OCI-LY7 (cell line): ENCODE data around the gene HLA-B. TPM values are rescaled to one million over a fixed set of nuclear protein-coding genes. Genes with fewer than 3 reads are reported as not detected.
"Not testable (repeated sequence)": the region's sequence is repeated elsewhere in the genome, so short reads cannot be mapped to it uniquely, and the experiment has no call there.

ENCODE experiments used
- BruUV-seq: library from RNA; stranded (reverse); fragments of 400-500 nt; replicated peaks from 2 replicates; lab custom pipeline; 2021; lab: Mats Ljungman, UMichigan
- CTCF ChIA-PET: fragments of 300-600 bp; sonication (Branson Sonifier 250); formaldehyde crosslinking; loops from one replicate; lab custom pipeline; 2022; ENCODE audit warnings: antibody characterized with exemption; ENCODE audit not compliant: unreplicated experiment; lab: Charles Lee
- POLR2A ChIA-PET: fragments of 300-600 bp; sonication (Branson Sonifier 250); formaldehyde crosslinking; loops from one replicate; lab custom pipeline; 2022; ENCODE audit warnings: antibody characterized with exemption; lab: Charles Lee
- DNase-seq: peaks from one replicate; pipeline ENCODE4 v3.0.0-alpha.2; 2015; ENCODE audit warnings: low spot score
- H2AFZ ChIP-seq: fragments of 200-600 bp; sonication (generic), shearing (Covaris generic); 2 replicates; pipeline ENCODE4 v1.6.1; 2014; ENCODE audit warnings: mild to moderate bottlenecking, antibody characterized with exemption, low read length, moderate library complexity
- H3K27ac ChIP-seq: fragments of 200-600 bp; sonication (generic); 2 replicates; pipeline ENCODE4 v1.5.1; 2014; ENCODE audit warnings: mixed run types, low read depth, mild to moderate bottlenecking, moderate library complexity, low read length, inconsistent platforms; ENCODE audit not compliant: poor library complexity, severe bottlenecking
- H3K36me3 ChIP-seq: fragments of 200-600 bp; sonication (generic); 2 replicates; pipeline ENCODE4 v1.6.1; 2014; ENCODE audit warnings: mild to moderate bottlenecking, antibody characterized with exemption, low read length, moderate library complexity, mixed read lengths; ENCODE audit not compliant: insufficient read depth
- H3K4me1 ChIP-seq: fragments of 200-600 bp; sonication (generic); 2 replicates; pipeline ENCODE4 v1.5.1; 2014; ENCODE audit warnings: mild to moderate bottlenecking, low read length; ENCODE audit not compliant: insufficient read depth, poor library complexity, severe bottlenecking
- H3K4me2 ChIP-seq: fragments of 200-600 bp; sonication (generic); 2 replicates; pipeline ENCODE4 v1.6.1; 2014; ENCODE audit warnings: mild to moderate bottlenecking, low read length
- H3K4me3 ChIP-seq: fragments of 200-600 bp; sonication (generic); 2 replicates; pipeline ENCODE4 v1.5.1; 2014; ENCODE audit warnings: mild to moderate bottlenecking, low read depth, low read length; ENCODE audit not compliant: poor library complexity, severe bottlenecking
- H3K79me2 ChIP-seq: fragments of 200-600 bp; sonication (generic); 2 replicates; pipeline ENCODE4 v1.6.1; 2016; ENCODE audit warnings: low read depth, mild to moderate bottlenecking, low read length, moderate library complexity, mixed read lengths; ENCODE audit not compliant: insufficient read depth
- H3K9me2 ChIP-seq: fragments of 200-600 bp; sonication (generic); 2 replicates; pipeline ENCODE4 v1.6.1; 2016; ENCODE audit warnings: mild to moderate bottlenecking, low read length, mixed read lengths; ENCODE audit not compliant: insufficient read depth
- H3K9me3 ChIP-seq: fragments of 200-600 bp; sonication (generic); 2 replicates; pipeline ENCODE4 v1.6.1; 2014; ENCODE audit warnings: mild to moderate bottlenecking, mixed run types, low read length, mixed read lengths
- H4K20me1 ChIP-seq: fragments of 200-600 bp; sonication (generic); 2 replicates; pipeline ENCODE4 v1.6.1; 2014; ENCODE audit warnings: mild to moderate bottlenecking, antibody characterized with exemption, low read length, moderate library complexity, mixed read lengths; ENCODE audit not compliant: insufficient read depth
- CTCF ChIP-seq: fragments of 200-600 bp; sonication (generic); conservative IDR thresholded peaks from 2 replicates; pipeline ENCODE4 v1.5.1; 2014; ENCODE audit warnings: mild to moderate bottlenecking, antibody characterized with exemption, low read length, moderate library complexity, mixed read lengths
- EZH2phosphoT487 ChIP-seq: fragments of 200-600 bp; sonication (generic); IDR thresholded peaks from 2 replicates; pipeline ENCODE4 v1.6.1; 2018; ENCODE audit warnings: low read depth, borderline replicate concordance, mild to moderate bottlenecking, mixed run types, antibody characterized with exemption, low read length, moderate library complexity, mixed read lengths
- intact Hi-C: fragments of 100-400 bp; cut with micrococcal nuclease; formaldehyde crosslinking; loops from one replicate; pipeline ENCODE4 v1.10.0; 2022; ENCODE audit not compliant: unreplicated experiment
- total RNA-seq, 2 experiments: library from RNA; depleted of rRNA in 1 of 2; stranded (reverse); fragments of >200 nt in 1 of 2; shearing (Covaris generic) in 1 of 2; gene quantifications; 2 replicates each; pipeline ENCODE4 v1.2.3, GENCODE V29; 2014 to 2022

HLA-B gene
- total RNA-seq, 2 experiments from 2014 or later, result 238 to 258 TPM

GRCh38 chr6:31393932-31394331 lies 37.0 kb upstream of the HLA-B start:
- no peaks in the 10 kb centered on the region for H3K4me1 ChIP-seq
- no peak overlapping the region for H3K4me2 ChIP-seq
- no peak for DNase-seq
- POLR2A ChIA-PET, result no interaction called here
- peaks cover 6% of the 10 kb centered on the region; the same call in 1 of the 2 replicates for H3K36me3 ChIP-seq
- H3K27ac ChIP-seq, result no peak overlapping the region
- no TSS peak for BruUV-seq
- no peak overlapping the region for H2AFZ ChIP-seq
- H3K9me2 ChIP-seq, result no peaks in the 10 kb centered on the region
- H3K79me2 ChIP-seq, result peaks cover 2% of the 10 kb centered on the region; the same call in 1 of the 2 replicates
- CTCF ChIA-PET, result no interaction called here
- intact Hi-C loops, result no loop called here
- no peaks in the 10 kb centered on the region for H3K9me3 ChIP-seq
- TF ChIP-seq CTCF (no peak), EZH2phosphoT487 (no peak)
- no peaks in the 10 kb centered on the region for H4K20me1 ChIP-seq
- H3K4me3 ChIP-seq, result no peak overlapping the region

- H3K4me2 ChIP-seq, H3K36me3 ChIP-seq, DNase-seq, intact Hi-C loops, H4K20me1 ChIP-seq, H3K9me3 ChIP-seq, H2AFZ ChIP-seq, BruUV-seq, H3K27ac ChIP-seq, H3K4me1 ChIP-seq, CTCF ChIA-PET, H3K4me3 ChIP-seq, H3K9me2 ChIP-seq, H3K79me2 ChIP-seq: not testable (repeated sequence)
- POLR2A ChIA-PET, result interaction anchor here (0.6 kb wide), 1 partner anchor 9 kb away, joined by 3 read pairs; no protein-coding TSS in a partner anchor
Measured at GRCh38 chr6:31389802-31390132, 32.8 kb upstream of the HLA-B start.

- H3K9me3 ChIP-seq, H3K36me3 ChIP-seq, intact Hi-C loops, H3K9me2 ChIP-seq, H3K4me1 ChIP-seq, POLR2A ChIA-PET, DNase-seq, H2AFZ ChIP-seq, H3K79me2 ChIP-seq, BruUV-seq, CTCF ChIA-PET, H4K20me1 ChIP-seq, H3K4me3 ChIP-seq, H3K27ac ChIP-seq, H3K4me2 ChIP-seq: not testable (repeated sequence)
- 0 out of 2 replicates have a peak, but pooled peaks have one; percentile 19 for TF ChIP-seq CTCF
Measured at GRCh38 chr6:31388916-31389801, 32.2 kb upstream of the HLA-B start.
